Neural progenitor cell (in vitro differentiated cells): Measurements from ENCODE around the gene FAM50A. TPM values are rescaled to one million over a fixed set of nuclear protein-coding genes. Genes with fewer than 3 reads are reported as not detected.

Experiments
- DNase-seq: peaks from one replicate; pipeline ENCODE4 v3.0.0-alpha.2; 2016; ENCODE audit warnings: low spot score
- H2AFZ ChIP-seq: fragments of 200-600 bp; sonication (generic); replicated peaks from 2 replicates; pipeline ENCODE4 v1.6.1; 2016; ENCODE audit warnings: antibody characterized with exemption
- H3F3A ChIP-seq: fragments of 200-600 bp; sonication (generic); 2 replicates; pipeline ENCODE4 v1.6.1; 2016; ENCODE audit warnings: antibody characterized with exemption, low read depth
- H3K27ac ChIP-seq: fragments of 200-600 bp; sonication (generic); 2 replicates; pipeline ENCODE4 v1.5.1; 2016; ENCODE audit warnings: mild to moderate bottlenecking
- H3K27me3 ChIP-seq: fragments of 200-600 bp; sonication (generic); 2 replicates; pipeline ENCODE4 v1.6.1; 2016; ENCODE audit warnings: mild to moderate bottlenecking, moderate library complexity
- H3K36me3 ChIP-seq: fragments of 200-600 bp; sonication (generic); 2 replicates; pipeline ENCODE4 v1.5.1; 2016
- H3K4me1 ChIP-seq: fragments of 200-600 bp; sonication (generic); 2 replicates; pipeline ENCODE4 v1.6.1; 2016; ENCODE audit warnings: mixed run types
- H3K4me2 ChIP-seq: fragments of 200-600 bp; sonication (generic); 2 replicates; pipeline ENCODE4 v1.6.1; 2016
- H3K4me3 ChIP-seq: fragments of 200-600 bp; sonication (generic); 2 replicates; pipeline ENCODE4 v1.5.1; 2016
- H3K79me2 ChIP-seq: fragments of 200-600 bp; sonication (generic); 2 replicates; pipeline ENCODE4 v1.6.1; 2016; ENCODE audit warnings: low read depth
- H3K9ac ChIP-seq: fragments of 200-600 bp; sonication (generic); 2 replicates; pipeline ENCODE4 v1.6.1; 2016
- H3K9me3 ChIP-seq: fragments of 200-600 bp; sonication (generic); 2 replicates; pipeline ENCODE4 v1.5.1; 2016; ENCODE audit warnings: low read depth
- H4K20me1 ChIP-seq: fragments of 200-600 bp; sonication (generic); 2 replicates; pipeline ENCODE4 v1.6.1; 2016; ENCODE audit warnings: low read depth
- H3K27ac Mint-ChIP-seq: 3 replicates; pipeline ENCODE4 v1.8.0; 2021; ENCODE audit warnings: mixed read lengths
- H3K27me3 Mint-ChIP-seq: 2 replicates; pipeline ENCODE4 v1.8.0; 2022; ENCODE audit warnings: low read depth, mild to moderate bottlenecking, inconsistent platforms, moderate library complexity, mixed read lengths; ENCODE audit not compliant: insufficient read depth
- H3K36me3 Mint-ChIP-seq: 3 replicates; pipeline ENCODE4 v1.8.0; 2021; ENCODE audit warnings: mixed read lengths
- H3K4me1 Mint-ChIP-seq: 3 replicates; pipeline ENCODE4 v1.8.0; 2021; ENCODE audit warnings: mixed read lengths
- H3K4me3 Mint-ChIP-seq: 3 replicates; pipeline ENCODE4 v1.8.0; 2021; ENCODE audit warnings: mild to moderate bottlenecking, moderate library complexity, mixed read lengths
- H3K9me3 Mint-ChIP-seq: 3 replicates; pipeline ENCODE4 v1.8.0; 2020; ENCODE audit warnings: mixed read lengths
- CTCF ChIP-seq: fragments of 200-600 bp; sonication (generic); IDR thresholded peaks from 2 replicates; pipeline ENCODE4 v1.5.1; 2017; ENCODE audit warnings: antibody characterized with exemption, mild to moderate bottlenecking
- EZH2 ChIP-seq: fragments of 200-600 bp; sonication (generic); IDR thresholded peaks from 2 replicates; pipeline ENCODE4 v1.6.1; 2017; ENCODE audit warnings: antibody characterized with exemption, mild to moderate bottlenecking, moderate library complexity
- EZH2phosphoT487 ChIP-seq: fragments of 200-600 bp; sonication (generic); IDR thresholded peaks from 2 replicates; pipeline ENCODE4 v1.6.1; 2017; ENCODE audit warnings: antibody characterized with exemption
- total RNA-seq: library from RNA; depleted of rRNA; stranded (reverse); fragments of >200 nt; gene quantifications from 2 replicates; pipeline ENCODE4 v1.2.3, GENCODE V29; 2015; ENCODE audit warnings: low replicate concordance

Gene FAM50A
- total RNA-seq, 1 donor from 2014 or later: 30.4 TPM

GRCh38 chrX:154458116-154458953, 14.4 kb downstream of the FAM50A start, which contains the start of gene PLXNA3:
TSS of gene PLXNA3 (plus strand) at chrX:154458281. CDS start at chrX:154460184, 1,903 bp downstream.
- H3K4me3 ChIP-seq: peak within 1 kb of the TSS; percentile 68
- H3K79me2 ChIP-seq: peaks cover 7% of the 10 kb centered on the region
- Mint-ChIP-seq H3K9me3 (peaks cover 22% of the 10 kb centered on the region), H3K4me3 (peak within 1 kb of the TSS; percentile 95), H3K4me1 (peaks cover 3% of the 10 kb centered on the region), H3K36me3 (peaks cover 9% of the 10 kb centered on the region), H3K27me3 (peaks cover 21% of the 10 kb centered on the region), H3K27ac (peak within 1 kb of the TSS; percentile 65)
- peak; percentile 74 for DNase-seq
- no peak within 1 kb of the TSS for H3K9ac ChIP-seq
- peaks cover 10% of the 10 kb centered on the region for H4K20me1 ChIP-seq
- H3K4me2 ChIP-seq: peak within 1 kb of the TSS; percentile 72
- H3K27me3 ChIP-seq: no peaks in the 10 kb centered on the region
- no peaks in the 10 kb centered on the region for H3K9me3 ChIP-seq
- TF ChIP-seq EZH2phosphoT487: no peak
- TF ChIP-seq EZH2: no peak
- no peak for TF ChIP-seq CTCF
- peaks cover 6% of the 10 kb centered on the region for H3F3A ChIP-seq
- H2AFZ ChIP-seq: no peak within 1 kb of the TSS
- no peaks in the 10 kb centered on the region for H3K36me3 ChIP-seq
- no peak within 1 kb of the TSS for H3K27ac ChIP-seq
- peaks cover 6% of the 10 kb centered on the region for H3K4me1 ChIP-seq

- Histone ChIP-seq H3K36me3 (no peaks in the 10 kb centered on the region), H3K4me3 (peak overlapping the region; percentile 68), H3K4me1 (peaks cover 6% of the 10 kb centered on the region), H3F3A (peaks cover 6% of the 10 kb centered on the region), H3K4me2 (peak overlapping the region; percentile 72), H3K27me3 (no peaks in the 10 kb centered on the region), H3K9me3 (no peaks in the 10 kb centered on the region), H4K20me1 (peaks cover 10% of the 10 kb centered on the region), H2AFZ (no peak overlapping the region), H3K79me2 (peaks cover 7% of the 10 kb centered on the region), H3K27ac (no peak overlapping the region), H3K9ac (no peak overlapping the region)
- peaks cover 22% of the 10 kb centered on the region for H3K9me3 Mint-ChIP-seq
- no peak overlapping the region for H3K27ac Mint-ChIP-seq
- H3K4me1 Mint-ChIP-seq: peaks cover 3% of the 10 kb centered on the region
- no peak for TF ChIP-seq CTCF
- TF ChIP-seq EZH2: no peak
- no peak for TF ChIP-seq EZH2phosphoT487
- H3K27me3 Mint-ChIP-seq: peaks cover 19% of the 10 kb centered on the region
- peaks cover 9% of the 10 kb centered on the region for H3K36me3 Mint-ChIP-seq
- DNase-seq: peak; percentile 35
- H3K4me3 Mint-ChIP-seq: peak overlapping the region; percentile 90
Measured at GRCh38 chrX:154458954-154459778, 15.2 kb downstream of the FAM50A start.

- Mint-ChIP-seq H3K27me3 (peaks cover 13% of the 10 kb centered on the region), H3K9me3 (peaks cover 18% of the 10 kb centered on the region), H3K4me3 (peak overlapping the region; percentile 90), H3K36me3 (peaks cover 9% of the 10 kb centered on the region), H3K27ac (no peak overlapping the region), H3K4me1 (peaks cover 3% of the 10 kb centered on the region)
- Histone ChIP-seq H3F3A (peaks cover 6% of the 10 kb centered on the region), H3K4me2 (peak overlapping the region; percentile 72), H2AFZ (no peak overlapping the region), H3K36me3 (no peaks in the 10 kb centered on the region), H3K4me3 (no peak overlapping the region), H3K4me1 (peaks cover 6% of the 10 kb centered on the region), H3K27me3 (no peaks in the 10 kb centered on the region), H3K9ac (no peak overlapping the region), H3K27ac (no peak overlapping the region), H3K79me2 (peaks cover 7% of the 10 kb centered on the region), H3K9me3 (no peaks in the 10 kb centered on the region), H4K20me1 (peaks cover 10% of the 10 kb centered on the region)
- DNase-seq: no peak
- TF ChIP-seq EZH2phosphoT487 (no peak), EZH2 (no peak), CTCF (no peak)
Measured at GRCh38 chrX:154459832-154460231, 15.9 kb downstream of the FAM50A start.
